Muscle of back (tissue), 11 donors: ENCODE data around the gene LENG1. TPM values are rescaled to one million over a fixed set of nuclear protein-coding genes. Genes with fewer than 3 reads are reported as not detected.
A peak's percentile ranks its signal among the peaks of the same experiment; 100 is the strongest.

ENCODE experiments used
- DNase-seq, 3 donors: peaks; one replicate each; pipeline versions ENCODE4 v3.0.0 to v3.0.0-alpha.2; 2013
- polyA plus RNA-seq, 10 donors: library from polyadenylated mRNA; unstranded; fragments of 120-200 nt; gene quantifications; one replicate each; pipeline ENCODE4 v1.2.1, GENCODE V29; 2013; ENCODE audit not compliant: insufficient read length in 10 of 10

Gene LENG1
- polyA plus RNA-seq, 10 donors: 5.7 to 10.3 (median 7.9) TPM

DNA sequence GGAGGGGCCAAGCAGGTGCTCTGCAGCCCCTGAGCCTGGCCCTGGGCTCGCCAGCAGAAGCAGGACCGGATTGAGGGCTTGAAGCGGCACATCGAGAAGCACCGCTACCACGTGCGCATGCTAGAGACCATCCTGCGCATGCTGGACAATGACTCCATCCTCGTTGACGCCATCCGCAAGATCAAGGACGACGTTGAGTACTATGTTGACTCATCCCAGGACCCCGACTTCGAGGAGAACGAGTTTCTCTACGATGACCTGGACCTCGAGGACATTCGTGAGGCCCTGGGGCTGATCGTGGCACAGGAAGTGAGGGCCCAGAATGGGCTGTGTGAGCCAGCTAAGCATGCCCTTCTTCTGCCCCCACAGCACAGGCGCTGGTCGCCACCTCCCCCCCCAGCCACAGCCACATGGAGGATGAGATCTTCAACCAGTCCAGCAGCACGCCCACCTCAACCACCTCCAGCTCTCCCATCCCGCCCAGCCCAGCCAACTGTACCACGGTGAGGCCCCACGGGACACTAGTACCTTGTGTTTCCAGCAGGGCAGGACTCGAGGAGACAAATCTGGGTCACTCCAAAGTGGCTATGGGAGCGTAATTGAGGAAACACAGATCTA is 13.9 kb downstream of the LENG1 start:
- DNase-seq: no peak

DNA sequence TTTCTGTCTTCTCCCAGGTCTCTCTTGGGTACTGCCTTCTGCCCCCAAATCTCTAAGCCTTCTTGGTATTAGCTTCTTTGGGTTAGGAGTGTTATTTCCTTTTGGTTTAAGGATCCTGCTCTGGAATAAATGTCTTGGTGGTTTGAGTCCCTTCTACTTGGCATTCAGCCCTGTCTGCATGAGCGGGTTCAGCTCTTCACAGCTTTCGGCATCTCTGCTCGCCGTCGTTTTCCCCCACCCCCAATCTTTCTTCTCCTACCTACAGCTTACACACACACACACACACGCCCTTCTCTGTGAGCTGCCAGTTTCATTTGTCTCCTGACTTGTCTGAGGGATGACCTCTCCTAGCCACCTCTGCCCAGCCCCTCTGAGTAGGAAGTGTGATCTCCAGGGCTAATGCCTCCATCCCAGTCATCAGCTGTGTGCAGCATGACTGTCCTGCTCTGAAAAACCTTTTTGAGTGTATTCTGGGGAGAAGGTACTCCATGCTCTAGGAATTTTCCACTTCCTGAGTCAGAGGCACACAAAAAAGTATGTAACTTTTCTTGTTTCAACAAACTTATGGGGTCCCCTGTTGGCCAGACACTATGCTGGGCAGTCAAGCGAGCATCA is 17.2 kb downstream of the LENG1 start:
- DNase-seq: no peak

DNA sequence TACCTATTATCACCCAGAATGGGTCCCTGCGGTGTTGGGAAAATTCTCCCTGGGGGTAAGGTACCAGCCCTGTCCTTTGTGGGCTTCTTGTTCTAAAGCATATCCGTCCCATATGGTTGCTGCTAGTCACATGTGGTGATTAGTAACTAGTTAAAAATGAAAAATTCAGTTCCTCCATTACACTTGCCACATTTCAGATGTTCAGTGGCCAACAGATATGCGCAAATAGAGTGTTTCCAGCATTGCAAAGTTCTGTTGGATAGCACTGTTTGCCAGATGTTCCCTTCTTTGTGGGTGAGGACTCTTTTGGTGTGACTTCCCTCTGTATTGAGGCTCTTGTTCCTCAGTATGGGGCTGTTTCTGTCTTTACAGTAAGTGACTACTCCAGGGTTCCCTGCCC is 18.2 kb downstream of the LENG1 start:
- no peak for DNase-seq

DNA sequence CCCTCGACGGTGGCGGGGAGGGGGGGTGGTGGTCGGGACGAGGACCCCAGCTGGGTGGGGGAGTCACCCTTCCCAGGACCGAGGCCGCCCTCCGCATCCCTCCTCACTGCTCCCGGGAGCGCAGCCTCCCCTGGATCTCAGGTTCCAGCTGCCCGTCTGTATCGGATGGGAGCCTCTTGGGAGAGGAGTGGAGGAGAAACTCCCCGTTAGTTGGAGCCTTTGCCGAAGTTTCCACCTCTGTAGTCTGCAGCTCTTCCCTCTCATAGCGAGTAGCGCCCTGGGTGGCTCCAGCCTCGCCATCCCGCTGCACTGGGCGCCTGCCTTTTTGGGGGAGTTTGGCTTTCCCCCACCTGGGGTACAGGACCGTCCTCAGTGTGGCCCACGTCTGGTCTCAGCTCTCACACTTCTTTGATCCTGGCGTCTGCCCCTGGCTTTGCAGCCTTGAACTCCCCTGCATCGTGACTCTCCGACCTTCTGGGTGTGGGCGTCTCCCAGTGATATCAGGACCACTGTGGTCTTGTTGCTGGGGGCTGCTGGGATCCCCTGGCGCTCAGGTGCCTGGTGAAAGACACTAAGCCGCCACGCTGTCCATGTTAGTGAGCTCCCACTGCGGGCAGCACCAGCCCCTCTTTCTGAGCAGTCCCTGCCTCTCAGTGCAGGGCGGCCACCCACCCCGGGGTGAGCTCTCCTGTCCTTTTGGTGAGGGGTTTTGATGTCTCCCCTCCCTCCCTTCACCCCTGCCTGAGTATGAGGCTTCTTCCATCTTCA is 20.8 kb downstream of the LENG1 start:
- no peak for DNase-seq

DNA sequence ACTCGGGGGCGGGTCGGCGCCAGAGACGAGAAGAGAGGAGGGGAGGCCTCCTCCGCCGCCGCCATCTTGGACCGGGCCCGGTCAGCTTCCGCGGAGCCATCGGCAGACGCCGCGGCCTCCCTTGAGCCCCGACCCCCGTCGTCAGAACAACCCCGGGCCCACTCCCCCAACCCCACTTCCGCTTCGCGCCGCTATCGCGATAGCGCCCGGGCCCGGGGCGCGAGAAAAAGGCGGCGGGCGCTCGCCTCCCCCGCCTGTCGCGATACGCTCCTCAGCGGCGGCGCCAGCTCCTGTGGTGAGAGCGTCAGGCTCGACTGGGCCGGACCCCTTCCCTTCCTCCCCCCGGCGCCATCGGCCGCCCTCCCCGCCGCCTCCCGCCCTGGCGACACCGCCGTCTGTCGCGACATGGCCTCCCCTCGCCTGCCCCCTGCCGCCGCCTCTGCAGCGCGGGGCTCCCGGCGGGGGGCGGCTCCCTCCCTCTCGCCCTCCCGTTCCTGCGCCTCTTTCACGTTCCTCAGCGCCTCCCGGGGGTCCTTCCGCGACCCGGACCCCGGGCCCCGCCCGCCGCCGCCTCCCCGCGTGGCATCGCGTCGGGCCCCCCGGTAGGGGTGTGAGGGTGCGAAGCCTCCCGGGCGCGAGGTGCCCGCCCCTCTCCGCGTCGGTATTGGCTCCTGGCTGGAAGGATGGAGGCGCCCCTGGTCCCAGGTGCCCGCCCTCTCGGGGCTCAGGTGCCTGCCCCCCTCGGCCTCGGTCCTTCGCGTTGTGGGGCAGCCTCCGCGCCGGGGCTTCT is 21.6 kb downstream of the LENG1 start, which contains the start of gene CNOT3:
Gene CNOT3 (plus strand): TSS at position 64 of the 790 bp plus-strand sequence. CDS start 5,217 bp downstream, outside the sequence.
- DNase-seq: peak in 1 of 3 donors; percentile 39

DNA sequence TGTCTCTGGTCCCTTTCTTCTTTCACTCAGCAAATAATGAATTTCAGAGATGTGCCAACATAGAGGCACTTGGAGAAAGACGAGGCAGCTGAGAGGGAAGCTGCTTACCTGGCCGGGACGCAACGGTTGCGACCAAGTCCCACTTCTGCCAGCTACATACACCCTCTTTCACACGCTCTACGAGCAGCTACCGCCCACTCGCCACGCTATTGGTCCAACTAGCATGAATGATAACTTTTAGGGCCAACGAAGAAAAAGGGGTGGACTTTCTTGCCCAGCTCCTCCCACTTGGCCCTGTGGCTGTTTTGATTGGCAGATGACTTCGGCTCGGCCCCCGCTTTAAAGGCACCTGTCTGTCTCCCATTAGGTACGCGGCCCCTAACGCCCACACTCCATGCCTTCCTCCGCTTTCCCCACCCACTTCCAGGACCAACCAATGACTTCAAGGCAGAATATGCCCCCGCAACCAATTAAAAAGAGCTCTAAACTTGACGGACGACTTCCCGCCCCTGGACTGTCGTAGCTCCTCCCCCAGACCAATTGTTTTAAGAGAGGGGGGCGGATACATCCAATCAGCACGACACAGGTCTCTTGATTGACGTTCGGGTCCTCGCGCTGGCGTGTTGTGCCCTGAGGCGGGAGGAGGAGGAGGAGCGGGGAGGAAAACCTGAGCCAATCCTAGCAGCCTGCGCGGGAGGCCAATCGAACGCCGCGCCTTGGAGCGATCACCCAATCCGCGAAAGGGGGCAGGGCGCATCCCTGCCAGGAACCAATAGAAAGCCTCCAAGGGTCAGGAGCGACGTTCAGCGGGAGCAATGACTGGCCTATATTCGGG is 22.4 kb downstream of the LENG1 start:
- DNase-seq: peak; percentile 100

DNA sequence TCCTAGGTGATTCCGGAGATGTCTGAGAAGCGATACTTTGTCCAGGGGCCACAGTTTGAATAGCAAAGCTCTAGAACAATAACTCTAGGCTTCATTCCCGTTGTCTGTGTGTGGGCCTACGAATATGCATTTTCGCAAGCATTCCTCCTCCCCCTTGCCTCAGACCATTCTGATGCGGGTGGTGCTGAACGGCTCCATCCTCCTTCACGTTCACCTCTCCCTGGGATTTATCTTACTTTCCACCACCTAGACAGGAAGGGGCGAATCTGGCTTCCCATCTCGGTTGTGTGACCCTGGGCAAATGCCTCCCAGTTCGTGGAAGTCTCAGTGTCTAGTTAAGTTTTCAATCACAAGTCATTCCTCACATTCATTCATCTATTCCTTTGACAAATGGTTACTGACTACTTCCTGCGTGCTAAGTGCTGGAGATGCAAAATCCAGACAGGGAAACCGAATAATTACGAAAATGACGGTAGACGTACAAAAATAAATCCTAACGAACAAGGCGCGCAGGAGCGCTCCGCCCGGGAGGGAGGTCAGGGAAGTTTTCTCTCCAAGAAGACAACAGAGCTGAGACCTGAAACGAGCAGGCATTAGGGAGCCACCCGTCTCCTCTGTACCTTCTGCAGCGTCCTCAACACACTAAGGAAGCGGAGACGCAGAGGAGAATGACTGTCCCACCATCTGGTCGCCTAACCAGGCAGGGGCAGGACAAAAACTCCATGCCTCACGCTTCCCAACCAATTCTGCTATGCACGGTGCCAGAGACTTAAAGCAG is 23.2 kb downstream of the LENG1 start:
- no peak for DNase-seq

DNA sequence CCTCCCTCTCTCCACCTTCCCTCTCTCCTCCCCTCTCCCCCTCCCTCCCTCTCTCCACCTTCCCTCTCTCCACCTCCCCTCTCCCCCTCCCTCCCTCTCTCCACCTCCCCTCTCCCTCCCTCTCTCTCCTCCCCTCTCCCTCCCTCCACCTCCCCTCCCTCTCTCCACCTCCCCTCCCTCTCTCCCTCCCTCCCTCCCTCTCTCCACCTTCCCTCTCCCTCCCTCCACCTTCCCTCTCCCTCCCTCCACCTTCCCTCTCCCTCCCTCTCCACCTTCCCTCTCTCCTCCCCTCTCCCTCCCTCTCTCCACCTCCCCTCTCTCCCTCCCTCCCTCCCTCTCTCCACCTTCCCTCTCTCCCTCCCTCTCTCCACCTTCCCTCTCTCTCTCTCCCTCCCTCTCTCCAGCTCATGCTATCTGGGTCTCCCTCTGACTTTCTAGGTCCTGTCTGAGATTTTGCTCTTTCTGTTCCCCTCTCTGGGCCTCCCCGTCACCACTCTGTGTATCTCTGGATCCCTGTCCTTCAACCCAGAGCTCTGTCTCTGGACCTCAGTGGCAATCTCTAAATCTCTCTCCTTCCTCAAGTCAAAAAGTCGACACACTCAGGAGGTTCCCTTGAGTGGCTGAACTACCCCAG is 25.4 kb downstream of the LENG1 start:
- no peak for DNase-seq

DNA sequence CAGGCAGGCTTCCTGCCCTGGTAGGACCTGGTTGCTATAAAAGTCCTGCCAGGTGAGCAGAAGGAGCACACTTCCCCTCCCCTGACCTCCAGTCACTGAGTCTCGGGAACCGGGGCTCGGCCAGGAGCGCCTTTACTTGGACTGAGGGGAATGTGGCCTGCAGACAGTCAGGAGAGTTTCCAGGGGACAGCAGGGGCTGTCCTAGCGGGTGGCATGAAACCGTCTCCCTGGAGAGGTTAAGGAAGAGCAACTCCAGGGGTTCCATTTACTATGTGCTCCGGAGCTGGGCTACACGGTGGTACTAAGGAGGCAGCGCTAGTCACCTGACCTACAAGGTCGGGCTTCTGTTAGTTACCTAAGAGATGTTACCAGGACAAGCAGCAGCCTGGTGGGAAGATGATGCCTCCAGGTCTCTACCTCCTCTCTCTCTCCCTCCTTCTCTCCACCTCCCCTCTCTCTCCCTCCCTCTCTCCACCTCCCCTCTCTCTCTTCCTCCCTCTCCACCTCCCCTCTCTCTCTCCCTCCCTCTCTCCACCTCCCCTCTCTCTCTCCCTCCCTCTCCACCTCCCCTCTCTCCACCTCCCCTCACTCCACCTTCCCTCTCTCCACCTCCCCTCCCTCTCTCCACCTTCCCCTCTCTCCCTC is 26.1 kb downstream of the LENG1 start:
- peak in 2 of 3 donors; percentile 24 to 47 for DNase-seq

DNA sequence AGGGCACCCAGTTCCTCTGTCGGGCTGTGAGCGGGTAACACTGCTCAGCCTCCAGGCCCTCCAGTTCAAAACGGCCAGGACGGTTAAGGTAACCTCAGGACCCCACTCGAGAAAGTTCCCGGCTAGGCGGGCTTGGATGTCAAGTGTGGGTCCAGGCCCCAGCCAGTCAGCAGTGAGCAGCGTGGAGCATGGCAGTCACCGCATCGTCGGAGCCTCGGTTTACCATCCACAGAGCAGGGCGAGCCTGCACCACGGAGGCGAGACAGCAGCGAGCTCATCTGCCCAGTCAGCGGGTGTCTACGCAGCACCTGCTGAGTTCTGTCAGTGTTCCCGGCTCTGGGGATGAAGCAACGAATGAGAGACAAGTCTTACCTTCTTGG is 29.9 kb downstream of the LENG1 start:
- no peak for DNase-seq

DNA sequence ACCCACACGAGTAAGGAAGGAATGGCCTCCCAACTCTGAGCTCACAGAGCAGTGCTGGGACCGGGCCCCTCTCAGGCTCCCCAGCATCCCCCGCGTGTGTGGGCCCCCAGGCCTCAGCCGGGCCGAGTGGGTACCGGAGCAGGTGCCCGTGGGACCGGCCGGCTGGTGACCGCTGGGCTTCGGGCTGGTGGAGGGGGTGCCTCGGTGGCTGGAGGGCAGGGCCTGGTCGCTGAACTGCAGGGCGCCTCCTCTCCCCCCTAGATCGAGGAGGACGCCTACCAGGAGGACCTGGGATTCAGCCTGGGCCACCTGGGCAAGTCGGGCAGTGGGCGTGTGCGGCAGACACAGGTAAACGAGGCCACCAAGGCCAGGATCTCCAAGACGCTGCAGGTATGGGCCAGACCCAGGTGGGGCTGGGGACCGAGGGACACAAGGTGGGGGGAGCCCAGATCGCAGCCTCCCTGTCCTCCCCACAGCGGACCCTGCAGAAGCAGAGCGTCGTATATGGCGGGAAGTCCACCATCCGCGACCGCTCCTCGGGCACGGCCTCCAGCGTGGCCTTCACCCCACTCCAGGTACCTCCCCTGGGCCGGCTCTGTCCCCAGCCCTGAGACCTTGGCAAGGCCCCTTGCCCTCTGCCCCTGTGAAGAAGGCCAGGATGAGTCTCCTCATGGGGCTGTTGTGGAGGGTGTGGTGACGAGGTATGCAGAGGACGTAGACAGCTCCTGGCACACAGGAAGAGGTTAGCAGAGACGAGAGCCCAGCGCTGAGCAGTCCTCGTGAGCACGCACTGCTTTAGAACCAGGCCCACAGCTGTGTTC is 30.5 kb downstream of the LENG1 start:
- DNase-seq: no peak

DNA sequence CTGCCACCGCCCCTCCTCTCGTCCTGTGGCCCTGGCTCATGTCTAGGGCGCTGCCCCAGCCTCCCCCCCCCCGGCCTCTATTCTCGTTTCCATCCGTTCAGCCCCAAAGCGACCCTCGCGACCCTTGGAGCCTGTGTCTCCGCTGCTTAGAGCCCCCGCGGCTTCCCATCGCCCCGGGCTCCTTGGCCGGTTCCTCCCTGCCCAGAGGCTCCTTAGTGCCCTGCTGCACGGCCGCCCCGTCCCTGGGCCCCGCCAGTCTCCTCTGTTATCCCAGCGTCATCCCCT is 31.1 kb downstream of the LENG1 start:
- no peak for DNase-seq

DNA sequence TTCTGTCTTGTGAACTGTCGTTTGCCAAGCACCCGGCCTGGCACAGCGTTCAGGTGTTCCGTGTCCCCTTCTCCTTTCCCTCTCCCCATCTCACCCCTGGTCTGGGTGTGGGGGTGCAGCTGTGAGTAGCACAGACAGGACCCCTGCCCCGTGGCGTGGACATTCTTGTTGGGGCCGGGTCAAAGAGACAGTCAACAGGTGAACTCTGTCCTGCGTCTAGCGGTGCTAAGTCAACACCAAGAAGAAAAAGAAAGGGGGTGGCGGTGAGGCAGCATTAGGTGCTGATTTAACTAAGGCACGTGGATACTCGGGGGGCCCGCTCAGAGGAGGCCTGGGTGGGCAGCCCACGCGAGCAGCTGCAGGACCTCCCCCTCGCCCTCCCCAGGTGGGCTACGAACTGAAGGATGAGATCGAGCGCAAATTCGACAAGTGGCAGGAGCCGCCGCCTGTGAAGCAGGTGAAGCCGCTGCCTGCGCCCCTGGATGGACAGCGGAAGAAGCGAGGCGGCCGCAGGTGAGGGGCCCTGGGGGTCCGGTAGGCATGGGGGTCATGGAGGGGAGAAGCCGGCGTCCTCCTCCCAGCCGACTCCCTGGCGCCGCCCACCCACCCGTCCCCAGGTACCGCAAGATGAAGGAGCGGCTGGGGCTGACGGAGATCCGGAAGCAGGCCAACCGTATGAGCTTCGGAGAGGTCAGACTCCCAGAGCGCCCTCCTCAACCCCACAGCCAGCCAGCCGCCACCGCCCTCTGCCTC is 31.7 kb downstream of the LENG1 start:
- no peak for DNase-seq

DNA sequence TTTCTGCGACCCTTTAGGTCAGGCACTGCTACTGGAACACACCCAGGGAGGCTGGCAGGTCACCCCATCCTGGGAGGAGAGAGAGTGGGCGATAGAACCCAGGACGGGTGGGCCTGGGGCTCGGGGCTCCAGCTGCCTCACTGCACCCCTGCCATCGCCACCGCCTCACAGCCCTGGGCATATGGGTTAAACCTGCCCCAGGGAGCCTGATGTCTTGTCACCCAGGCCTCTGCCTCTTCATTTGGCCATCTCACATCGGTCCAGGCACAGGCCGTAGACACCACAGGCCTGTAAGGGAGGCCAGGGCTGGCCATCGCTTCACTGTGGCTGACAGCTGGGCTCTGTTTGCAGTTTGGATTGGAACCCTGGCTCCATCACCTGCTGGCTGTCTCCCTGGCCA is 33.8 kb downstream of the LENG1 start:
- no peak for DNase-seq

DNA sequence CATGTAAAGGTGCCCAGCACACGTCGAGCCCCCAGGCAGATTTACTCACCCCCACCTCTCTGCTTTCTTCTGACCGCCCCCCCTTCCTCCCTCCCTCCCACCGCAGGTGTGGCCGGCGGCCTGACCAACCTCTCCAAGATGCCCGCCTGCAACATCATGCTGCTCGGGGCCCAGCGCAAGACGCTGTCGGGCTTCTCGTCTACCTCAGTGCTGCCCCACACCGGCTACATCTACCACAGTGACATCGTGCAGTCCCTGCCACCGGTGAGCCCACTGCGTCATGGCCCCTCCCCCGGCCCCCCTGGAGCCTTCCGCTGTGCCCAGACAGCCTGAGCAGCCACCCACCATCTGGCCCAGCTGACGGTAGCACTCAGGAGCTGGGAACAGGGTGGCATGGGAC is 35.1 kb downstream of the LENG1 start:
- no peak for DNase-seq

DNA sequence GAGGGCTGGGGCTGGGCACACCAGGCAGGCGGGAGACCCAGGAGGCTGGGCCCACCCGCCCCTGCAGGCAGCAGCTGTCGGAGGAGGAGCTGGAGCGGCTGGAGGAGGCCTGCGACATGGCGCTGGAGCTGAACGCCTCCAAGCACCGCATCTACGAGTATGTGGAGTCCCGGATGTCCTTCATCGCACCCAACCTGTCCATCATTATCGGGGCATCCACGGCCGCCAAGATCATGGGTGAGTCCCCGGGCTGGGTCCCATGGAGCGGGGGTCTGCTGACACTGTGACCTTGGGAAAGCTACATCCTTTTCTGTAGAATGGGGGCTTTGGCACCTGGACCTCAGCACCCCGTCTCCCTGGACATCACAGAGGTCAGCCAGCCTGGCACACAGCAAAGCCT is 35.8 kb downstream of the LENG1 start:
- no peak for DNase-seq

DNA sequence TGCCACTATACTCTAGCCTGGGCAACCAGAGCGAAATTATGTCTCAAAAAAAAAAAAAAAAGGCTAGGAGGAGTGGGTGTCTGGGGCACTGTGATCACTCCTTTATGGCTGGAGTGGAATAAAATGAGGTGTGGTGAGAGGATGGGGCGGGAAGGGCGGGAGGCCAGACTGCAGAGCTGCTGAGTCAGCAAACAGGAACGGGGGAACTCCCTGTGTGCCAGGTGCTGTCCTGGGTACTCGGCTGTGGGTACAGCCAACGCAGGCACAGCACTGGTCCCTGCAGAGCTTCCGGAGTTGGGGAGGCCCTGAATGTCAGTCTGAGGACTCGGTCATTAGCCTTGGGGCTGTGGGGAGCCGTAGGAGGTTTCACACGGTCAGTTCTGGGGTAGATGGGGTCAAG is 38.3 kb downstream of the LENG1 start:
- DNase-seq: no peak
